HL-60 (cell line): ENCODE results near the gene PPP2R5C.
"Not testable (repeated sequence)": the region's sequence is repeated elsewhere in the genome, so short reads cannot be mapped to it uniquely, and the experiment has no call there.

Experiments used
- DNase-seq, 2 experiments: peaks; one replicate each; pipeline ENCODE4 v3.0.0-alpha.2; 2010 to 2020; ENCODE audit warnings: low read depth in 1 of 2, low spot score in 1 of 2
- H3K27ac ChIP-seq: fragments of 250-450 bp; sonication (Bioruptor Pico); replicated peaks from 2 replicates; pipeline ENCODE4 v1.5.1; 2020; ENCODE audit warnings: mild to moderate bottlenecking, moderate library complexity
- H3K27me3 ChIP-seq: fragments of 250-450 bp; sonication (Bioruptor Pico); 2 replicates; pipeline ENCODE4 v1.5.1; 2021; ENCODE audit warnings: mild to moderate bottlenecking, moderate library complexity; ENCODE audit not compliant: insufficient read depth, poor library complexity, severe bottlenecking
- H3K4me3 ChIP-seq: replicated peaks from 2 replicates; pipeline ENCODE4 v1.5.1; 2011; ENCODE audit warnings: mild to moderate bottlenecking, control low read depth, low read length; ENCODE audit not compliant: insufficient read depth
- CTCF ChIP-seq: IDR thresholded peaks from one replicate; pipeline ENCODE4 v1.5.1; 2011; ENCODE audit warnings: low read length, control low read depth, inconsistent platforms; ENCODE audit not compliant: insufficient read depth
- GABPA ChIP-seq: IDR thresholded peaks from 2 replicates; pipeline ENCODE4 v1.6.1; 2012; ENCODE audit warnings: low read depth
- POLR2AphosphoS5 ChIP-seq: IDR thresholded peaks from 2 replicates; pipeline ENCODE4 v1.6.1; 2012; ENCODE audit warnings: low read depth
- REST ChIP-seq: IDR thresholded peaks from 2 replicates; pipeline ENCODE4 v1.6.1; 2012; ENCODE audit warnings: low read depth; ENCODE audit not compliant: insufficient replicate concordance
- SPI1 ChIP-seq: IDR thresholded peaks from 2 replicates; pipeline ENCODE4 v1.6.1; 2012; ENCODE audit warnings: low read depth, mild to moderate bottlenecking, borderline replicate concordance
- long read RNA-seq: library from polyadenylated mRNA; unstranded; transcript quantifications from one replicate; pipeline ENCODE4 v2.0.0, GENCODE V29; 2020

Gene PPP2R5C
- long read RNA-seq, full-length matches to known transcripts: 126 of 175 reads
- long read RNA-seq, partial matches to known transcripts: 33 of 175 reads
- long read RNA-seq, other reads (novel, unspliced or antisense): 16 of 175 reads

DNA sequence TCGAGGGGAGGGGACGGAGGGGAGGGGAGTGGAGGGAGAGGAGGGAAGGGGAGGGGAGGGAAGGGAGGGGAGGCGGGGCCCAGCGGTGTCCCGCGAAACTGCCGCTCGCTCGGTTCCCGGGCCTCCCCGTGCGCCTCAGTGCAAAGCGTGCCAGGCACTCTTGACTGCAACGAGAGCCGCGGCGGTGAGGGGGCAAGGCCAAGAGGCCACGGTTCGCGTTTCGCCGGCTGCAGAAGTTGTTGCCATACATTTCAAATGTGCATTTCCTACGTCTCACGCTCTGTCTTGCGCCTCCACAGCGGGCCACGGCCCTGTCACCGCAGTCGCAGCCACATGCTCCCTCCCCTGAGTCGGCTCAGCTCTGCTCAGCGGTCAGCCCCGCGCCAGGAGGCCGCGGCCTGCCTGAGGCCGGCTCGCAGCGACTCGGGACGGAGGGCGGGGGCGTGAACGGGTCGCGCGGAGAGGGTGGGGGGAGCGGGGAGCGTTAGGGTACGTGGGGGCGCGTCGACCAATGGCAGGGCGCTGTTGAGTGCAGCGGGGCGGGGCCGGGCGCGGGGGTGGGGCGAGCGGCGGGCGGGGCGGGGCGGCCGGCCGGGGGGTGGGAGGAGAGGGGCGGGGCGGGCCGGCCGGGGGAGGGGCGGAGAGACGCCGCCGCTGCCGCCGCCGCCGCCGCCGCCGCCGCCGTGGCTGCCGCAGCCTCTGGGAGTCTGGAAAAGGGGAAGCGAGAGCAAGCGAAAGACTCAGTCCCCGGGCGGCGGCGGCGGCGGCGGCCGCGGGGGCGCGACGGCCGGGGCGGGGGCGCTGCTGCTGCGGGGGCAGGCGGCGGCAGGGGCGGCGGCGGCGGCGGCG, at the start of gene PPP2R5C:
Gene PPP2R5C, plus strand, starts transcription at position 678 of the 849 bp plus-strand sequence. CDS start 185 bp downstream, outside the sequence.
- TF ChIP-seq SPI1 (peak; percentile 57; the same call in 1 of the 2 replicates), REST (no peak), POLR2AphosphoS5 (no peak)
- H3K27ac ChIP-seq: peak within 1 kb of the TSS; percentile 77
- peak within 1 kb of the TSS; percentile 90 for H3K4me3 ChIP-seq
- peak; percentile 81 to 86 for DNase-seq
- peaks cover 4% of the 10 kb centered on the region for H3K27me3 ChIP-seq

GRCh38 chr14:101711857-101712233, 49.7 kb upstream of the PPP2R5C start:
- not testable (repeated sequence) for H3K4me3 ChIP-seq, DNase-seq, H3K27ac ChIP-seq, H3K27me3 ChIP-seq

DNA sequence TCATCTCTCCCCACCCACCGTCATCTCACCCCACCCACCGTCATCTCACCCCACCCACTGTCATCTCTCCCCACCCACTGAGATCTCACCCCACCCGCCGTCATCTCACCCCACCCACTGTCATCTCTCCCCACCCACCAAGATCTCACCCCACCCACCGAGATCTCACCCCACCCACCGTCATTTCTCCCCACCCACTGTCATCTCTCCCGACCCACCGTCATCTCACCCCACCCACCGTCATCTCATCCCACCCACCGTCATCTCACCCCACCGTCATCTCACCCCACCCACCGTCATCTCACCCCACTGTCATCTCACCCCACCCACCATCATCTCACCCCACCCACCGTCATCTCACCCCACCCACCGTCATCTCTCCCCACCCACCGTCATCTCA, 49.2 kb upstream of the PPP2R5C start:
- H3K27me3 ChIP-seq, DNase-seq, H3K4me3 ChIP-seq, H3K27ac ChIP-seq: not testable (repeated sequence)

DNA sequence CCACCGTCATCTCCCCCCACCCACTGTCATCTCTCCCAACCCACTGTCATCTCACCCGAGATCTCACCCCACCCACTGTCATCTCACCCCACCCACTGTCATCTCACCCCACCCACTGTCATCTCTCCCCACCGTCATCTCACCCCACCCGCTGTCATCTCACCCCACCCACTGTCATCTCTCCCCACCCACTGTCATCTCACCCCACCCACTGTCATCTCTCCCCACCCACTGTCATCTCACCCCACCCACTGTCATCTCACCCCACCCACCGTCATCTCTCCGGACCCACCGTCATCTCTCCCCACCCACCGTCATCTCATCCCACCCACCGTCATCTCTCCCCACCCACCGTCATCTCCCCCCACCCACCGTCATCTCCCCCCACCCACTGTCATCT, 48.4 kb upstream of the PPP2R5C start:
- not testable (repeated sequence) for H3K27ac ChIP-seq, H3K4me3 ChIP-seq, H3K27me3 ChIP-seq, DNase-seq

- no peaks in the 10 kb centered on the region for H3K27me3 ChIP-seq
- DNase-seq: no peak
- no peak overlapping the region for H3K4me3 ChIP-seq
- TF ChIP-seq CTCF (no peak), REST (no peak), GABPA (no peak), SPI1 (no peak), POLR2AphosphoS5 (no peak)
- H3K27ac ChIP-seq: no peak overlapping the region
Measured at GRCh38 chr14:101713621-101714349, 47.7 kb upstream of the PPP2R5C start.
